Endodermal cell (in vitro differentiated cells): ENCODE measurements around the gene PRDM15. TPM values are rescaled to one million over a fixed set of nuclear protein-coding genes. Genes with fewer than 3 reads are reported as not detected.

Source experiments
- DNase-seq: peaks from one replicate; pipeline ENCODE4 v3.0.0-alpha.2; 2017
- H3K27ac ChIP-seq: 2 replicates; pipeline ENCODE4 v1.5.1; 2013; ENCODE audit warnings: mild to moderate bottlenecking, low read depth, low read length, moderate library complexity
- H3K27me3 ChIP-seq: 2 replicates; pipeline ENCODE4 v1.6.1; 2013; ENCODE audit warnings: mild to moderate bottlenecking, low read length, moderate library complexity; ENCODE audit not compliant: insufficient read depth, control insufficient read depth, poor library complexity, severe bottlenecking
- H3K36me3 ChIP-seq: 2 replicates; pipeline ENCODE4 v1.7.0; 2013; ENCODE audit warnings: mild to moderate bottlenecking, low read length, moderate library complexity; ENCODE audit not compliant: control insufficient read depth, insufficient read depth
- H3K4me1 ChIP-seq: one replicate; pipeline ENCODE4 v1.7.0; 2013; ENCODE audit warnings: low read length; ENCODE audit not compliant: control insufficient read depth, insufficient read depth
- H3K4me3 ChIP-seq: 2 replicates; pipeline ENCODE4 v1.5.1; 2013; ENCODE audit warnings: mild to moderate bottlenecking, low read length, moderate library complexity
- H3K9ac ChIP-seq: 2 replicates; pipeline ENCODE4 v1.6.1; 2013; ENCODE audit warnings: mild to moderate bottlenecking, low read length, moderate library complexity; ENCODE audit not compliant: poor library complexity, severe bottlenecking; ENCODE audit errors: extremely low read depth
- H3K9me3 ChIP-seq: 2 replicates; pipeline ENCODE4 v1.6.1; 2013; ENCODE audit warnings: mild to moderate bottlenecking, low read length, moderate library complexity; ENCODE audit not compliant: control insufficient read depth
- H3K27ac Mint-ChIP-seq: 2 replicates; pipeline ENCODE4 v1.8.0; 2020; ENCODE audit warnings: mixed read lengths
- H3K27me3 Mint-ChIP-seq: 2 replicates; pipeline ENCODE4 v1.8.0; 2021; ENCODE audit warnings: mild to moderate bottlenecking, mixed read lengths; ENCODE audit not compliant: insufficient read depth
- H3K36me3 Mint-ChIP-seq: 2 replicates; pipeline ENCODE4 v1.8.0; 2020; ENCODE audit warnings: low read depth, mixed read lengths
- H3K4me1 Mint-ChIP-seq: 2 replicates; pipeline ENCODE4 v1.8.0; 2020; ENCODE audit warnings: mixed read lengths
- H3K4me3 Mint-ChIP-seq: 2 replicates; pipeline ENCODE4 v1.8.0; 2020; ENCODE audit warnings: mild to moderate bottlenecking, moderate library complexity, mixed read lengths
- H3K9me3 Mint-ChIP-seq: 2 replicates; pipeline ENCODE4 v1.8.0; 2020; ENCODE audit warnings: mild to moderate bottlenecking, mixed read lengths
- WGBS, 2 experiments: methylation state at CpG; one replicate each; pipeline versions ENCODE4 v1.1.5 to v1.1.7; 2013; ENCODE audit warnings: missing lambda C conversion rate in 2 of 2, mixed read lengths in 1 of 2; ENCODE audit not compliant: insufficient coverage in 1 of 2, insufficient read length in 1 of 2; 5-methylcytosine and 5-hydroxymethylcytosine counted together
- total RNA-seq, 2 donors: library from RNA; stranded (reverse); fragmentation: NEBNext Ultra II Directional in 1 of 2; extraction: Animal tissue kit (Norgen Biotek cat#: 25700) in 1 of 2; gene quantifications; 2 replicates in 1 of 2; 3 replicates in 1 of 2; pipeline ENCODE4 v1.2.1, GENCODE V29; 2021
- TF ChIP-seq, protein P1 (sequence below): fragments of 200-600 bp; sonication (generic); conservative IDR thresholded peaks from 2 replicates; pipeline ENCODE4 v1.5.0; 2021; ENCODE audit warnings: antibody characterized with exemption, mild to moderate bottlenecking

Gene PRDM15
- total RNA-seq, 2 donors from 2014 or later = 8.8 to 10.1 TPM

DNA sequence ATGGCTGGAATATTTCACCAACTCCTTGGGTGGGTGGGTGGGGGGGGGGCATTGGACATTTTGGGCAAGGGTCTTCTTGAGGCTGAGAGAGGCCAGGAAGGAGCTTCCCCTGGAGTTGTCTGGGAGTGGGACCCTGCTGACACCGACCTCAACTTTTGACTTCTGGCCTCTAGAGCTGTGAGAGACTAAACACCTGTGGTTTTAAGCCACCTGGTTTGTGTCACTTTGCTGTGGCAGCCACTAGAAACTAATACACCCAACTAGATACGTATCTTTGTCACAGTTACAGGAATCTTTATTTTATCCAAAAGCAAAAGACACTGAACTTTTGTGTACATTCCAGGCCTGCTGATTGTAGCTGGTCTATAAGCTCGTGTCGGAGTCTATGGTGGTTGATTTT, 102.4 kb downstream of the PRDM15 start:
- Mint-ChIP-seq H3K27ac (no peak overlapping the region), H3K9me3 (no peaks in the 10 kb centered on the region), H3K4me3 (no peak overlapping the region), H3K27me3 (peaks cover 16% of the 10 kb centered on the region), H3K36me3 (no peaks in the 10 kb centered on the region), H3K4me1 (peaks cover 14% of the 10 kb centered on the region)
- 94 to 100% methylated on average over 4 of the region's 4 CpGs for WGBS, 2 experiments
- Histone ChIP-seq H3K9ac (no peak overlapping the region), H3K36me3 (no peaks in the 10 kb centered on the region), H3K9me3 (no peaks in the 10 kb centered on the region), H3K27me3 (peaks cover 9% of the 10 kb centered on the region), H3K27ac (no peak overlapping the region), H3K4me1 (no peaks in the 10 kb centered on the region), H3K4me3 (no peak overlapping the region)
- no peak for DNase-seq
- TF ChIP-seq, protein P1, sequence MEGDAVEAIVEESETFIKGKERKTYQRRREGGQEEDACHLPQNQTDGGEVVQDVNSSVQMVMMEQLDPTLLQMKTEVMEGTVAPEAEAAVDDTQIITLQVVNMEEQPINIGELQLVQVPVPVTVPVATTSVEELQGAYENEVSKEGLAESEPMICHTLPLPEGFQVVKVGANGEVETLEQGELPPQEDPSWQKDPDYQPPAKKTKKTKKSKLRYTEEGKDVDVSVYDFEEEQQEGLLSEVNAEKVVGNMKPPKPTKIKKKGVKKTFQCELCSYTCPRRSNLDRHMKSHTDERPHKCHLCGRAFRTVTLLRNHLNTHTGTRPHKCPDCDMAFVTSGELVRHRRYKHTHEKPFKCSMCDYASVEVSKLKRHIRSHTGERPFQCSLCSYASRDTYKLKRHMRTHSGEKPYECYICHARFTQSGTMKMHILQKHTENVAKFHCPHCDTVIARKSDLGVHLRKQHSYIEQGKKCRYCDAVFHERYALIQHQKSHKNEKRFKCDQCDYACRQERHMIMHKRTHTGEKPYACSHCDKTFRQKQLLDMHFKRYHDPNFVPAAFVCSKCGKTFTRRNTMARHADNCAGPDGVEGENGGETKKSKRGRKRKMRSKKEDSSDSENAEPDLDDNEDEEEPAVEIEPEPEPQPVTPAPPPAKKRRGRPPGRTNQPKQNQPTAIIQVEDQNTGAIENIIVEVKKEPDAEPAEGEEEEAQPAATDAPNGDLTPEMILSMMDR = no peak

DNA sequence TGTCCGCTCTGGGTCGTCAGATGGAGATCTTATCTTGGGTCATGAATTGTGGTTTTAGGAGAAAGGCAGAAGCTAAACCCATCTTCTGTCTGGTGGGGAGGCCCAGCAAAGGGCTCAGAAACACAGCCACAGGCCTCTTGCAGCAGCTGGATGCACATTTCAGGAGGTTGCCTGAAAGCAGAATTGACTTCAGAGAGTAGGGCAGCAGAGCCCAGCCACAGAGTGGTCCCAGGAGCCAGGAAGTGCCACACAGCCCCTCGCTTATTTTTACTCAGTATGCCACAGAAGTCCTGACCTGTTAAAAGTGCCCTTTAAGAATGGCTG, 104.0 kb downstream of the PRDM15 start:
- H3K27me3 ChIP-seq = peaks cover 20% of the 10 kb centered on the region
- 86 to 96% methylated on average over 3 of the region's 3 CpGs for WGBS, 2 experiments
- peaks cover 27% of the 10 kb centered on the region for H3K4me1 Mint-ChIP-seq
- H3K9me3 ChIP-seq = no peaks in the 10 kb centered on the region
- no peak overlapping the region for H3K4me3 ChIP-seq
- no peak overlapping the region for H3K27ac ChIP-seq
- no peaks in the 10 kb centered on the region for H3K36me3 Mint-ChIP-seq
- H3K4me3 Mint-ChIP-seq = no peak overlapping the region
- no peaks in the 10 kb centered on the region for H3K9me3 Mint-ChIP-seq
- no peaks in the 10 kb centered on the region for H3K36me3 ChIP-seq
- H3K9ac ChIP-seq = no peak overlapping the region
- H3K27ac Mint-ChIP-seq = no peak overlapping the region
- no peak for DNase-seq
- peaks cover 29% of the 10 kb centered on the region for H3K27me3 Mint-ChIP-seq
- no peaks in the 10 kb centered on the region for H3K4me1 ChIP-seq
- TF ChIP-seq, protein P1 = no peak

DNA sequence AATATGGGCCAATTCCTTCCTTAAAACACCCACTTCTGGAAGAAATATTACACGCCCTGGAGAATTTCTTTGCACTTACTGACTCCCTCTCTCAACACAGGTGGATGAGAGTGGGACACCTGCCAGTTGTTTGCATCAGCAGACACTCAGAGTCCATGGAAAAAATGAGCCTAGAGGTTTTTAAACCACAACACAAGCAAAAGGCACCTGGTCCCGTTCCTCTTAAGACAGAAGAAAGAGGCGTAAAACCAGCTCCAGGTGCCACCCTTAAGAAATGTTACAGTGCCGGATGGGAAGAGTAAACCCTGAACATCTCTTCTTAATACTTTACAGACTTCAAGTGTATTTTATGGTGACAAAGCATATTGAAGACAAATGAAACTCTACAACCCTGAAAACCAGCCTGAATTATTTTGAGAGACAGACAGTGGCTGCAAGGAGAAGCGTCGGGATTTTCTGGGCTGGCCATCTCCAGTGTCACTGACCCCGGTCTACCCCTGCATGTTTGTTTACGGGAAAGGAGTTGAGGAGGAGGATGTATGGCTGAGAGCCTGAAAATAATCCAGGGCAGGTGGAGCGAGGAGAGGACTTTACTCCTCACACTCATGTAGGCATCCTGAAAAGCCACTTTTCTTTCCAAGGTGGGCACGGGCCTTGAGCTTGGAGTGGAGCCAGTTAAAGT, 104.5 kb downstream of the PRDM15 start:
- no peak overlapping the region for H3K27ac Mint-ChIP-seq
- no peaks in the 10 kb centered on the region for H3K9me3 ChIP-seq

More for the DNA sequence above, 104.5 kb downstream of the PRDM15 start:
- Histone ChIP-seq H3K9ac (no peak overlapping the region), H3K4me1 (peaks cover under 1% of the 10 kb centered on the region), H3K27ac (no peak overlapping the region), H3K4me3 (no peak overlapping the region), H3K36me3 (no peaks in the 10 kb centered on the region), H3K27me3 (peaks cover 24% of the 10 kb centered on the region)
- WGBS, 2 experiments = 91 to 94% methylated on average over 5 to 10 of the region's 10 CpGs
- Mint-ChIP-seq H3K4me1 (peaks cover 32% of the 10 kb centered on the region), H3K36me3 (no peaks in the 10 kb centered on the region), H3K9me3 (no peaks in the 10 kb centered on the region), H3K4me3 (no peak overlapping the region), H3K27me3 (peaks cover 34% of the 10 kb centered on the region)
- TF ChIP-seq, protein P1 = no peak
- no peak for DNase-seq
